KMS-11 (cell line): ENCODE data around the gene DOK6.
"Not testable (repeated sequence)": the region's sequence is repeated elsewhere in the genome, so short reads cannot be mapped to it uniquely, and the experiment has no call there.

ENCODE experiments used
- H2AFZ ChIP-seq: fragments of 200-600 bp; sonication (generic); 2 replicates; pipeline ENCODE4 v1.6.1; 2016; ENCODE audit warnings: antibody characterized with exemption, mixed run types, low read depth
- H3K27ac ChIP-seq: fragments of 200-600 bp; sonication (generic); 2 replicates; pipeline ENCODE4 v1.6.1; 2016; ENCODE audit warnings: mild to moderate bottlenecking, mixed run types
- H3K27me3 ChIP-seq: fragments of 200-600 bp; sonication (generic); 2 replicates; pipeline ENCODE4 v1.6.1; 2017; ENCODE audit warnings: mild to moderate bottlenecking, low read depth, mixed run types, moderate library complexity; ENCODE audit not compliant: insufficient read depth
- H3K36me3 ChIP-seq: fragments of 200-600 bp; sonication (generic); 2 replicates; pipeline ENCODE4 v1.6.1; 2017; ENCODE audit warnings: mild to moderate bottlenecking, mixed run types; ENCODE audit not compliant: insufficient read depth
- H3K4me1 ChIP-seq: fragments of 200-600 bp; sonication (generic); 2 replicates; pipeline ENCODE4 v1.6.1; 2016; ENCODE audit warnings: mild to moderate bottlenecking, low read depth, mixed run types; ENCODE audit not compliant: poor library complexity, severe bottlenecking
- H3K4me2 ChIP-seq: fragments of 200-600 bp; sonication (generic); 2 replicates; pipeline ENCODE4 v1.7.0; 2016; ENCODE audit warnings: mild to moderate bottlenecking, mixed run types
- H3K4me3 ChIP-seq: fragments of 200-600 bp; sonication (generic); IDR thresholded peaks from 2 replicates; pipeline ENCODE4 v1.6.1; 2017; ENCODE audit warnings: low read depth, low read length, mixed read lengths; ENCODE audit not compliant: insufficient read depth
- H3K79me2 ChIP-seq: fragments of 200-600 bp; sonication (generic); 2 replicates; pipeline ENCODE4 v1.6.1; 2016; ENCODE audit warnings: low read depth, mixed run types; ENCODE audit not compliant: insufficient read depth
- H3K9ac ChIP-seq: fragments of 200-600 bp; sonication (generic); 2 replicates; pipeline ENCODE4 v1.6.1; 2016; ENCODE audit warnings: mild to moderate bottlenecking, mixed run types
- H4K20me1 ChIP-seq: fragments of 200-600 bp; sonication (generic); 2 replicates; pipeline ENCODE4 v1.6.1; 2016; ENCODE audit warnings: mild to moderate bottlenecking, mixed run types; ENCODE audit not compliant: insufficient read depth
- CTCF ChIP-seq: fragments of 200-600 bp; sonication (generic); conservative IDR thresholded peaks from 2 replicates; pipeline ENCODE4 v1.6.1; 2017; ENCODE audit warnings: low read depth, mild to moderate bottlenecking, antibody characterized with exemption, low read length, moderate library complexity, mixed read lengths

The DOK6 gene

GRCh38 chr18:69400253-69400975, at the start of gene DOK6:
DOK6 (plus strand) TSS chr18:69400888.
- Histone ChIP-seq H3K27me3 (no peaks in the 10 kb centered on the region), H2AFZ (peak within 1 kb of the TSS; percentile 66), H4K20me1 (no peaks in the 10 kb centered on the region), H3K36me3 (no peaks in the 10 kb centered on the region), H3K79me2 (no peaks in the 10 kb centered on the region), H3K4me2 (peak within 1 kb of the TSS; percentile 37; the same call in 1 of the 2 replicates), H3K27ac (no peak within 1 kb of the TSS), H3K9ac (peak within 1 kb of the TSS; percentile 14; the same call in 1 of the 2 replicates), H3K4me1 (peaks cover 3% of the 10 kb centered on the region), H3K4me3 (no peak within 1 kb of the TSS)
- TF ChIP-seq CTCF: no peak

GRCh38 chr18:69353023-69353422, 47.7 kb upstream of the DOK6 start:
- Histone ChIP-seq H3K4me3 (no peak overlapping the region), H3K4me1 (no peaks in the 10 kb centered on the region), H2AFZ (no peak overlapping the region), H4K20me1 (no peaks in the 10 kb centered on the region), H3K9ac (no peak overlapping the region), H3K79me2 (no peaks in the 10 kb centered on the region), H3K4me2 (no peak overlapping the region), H3K27me3 (no peaks in the 10 kb centered on the region), H3K27ac (no peak overlapping the region), H3K36me3 (no peaks in the 10 kb centered on the region)
- no peak for TF ChIP-seq CTCF

GRCh38 chr18:69357590-69357989, 43.1 kb upstream of the DOK6 start:
- Histone ChIP-seq H4K20me1 (no peaks in the 10 kb centered on the region), H3K4me2 (no peak overlapping the region), H3K79me2 (no peaks in the 10 kb centered on the region), H3K4me3 (no peak overlapping the region), H3K27ac (no peak overlapping the region), H3K9ac (no peak overlapping the region), H3K27me3 (no peaks in the 10 kb centered on the region), H3K36me3 (no peaks in the 10 kb centered on the region), H3K4me1 (no peaks in the 10 kb centered on the region), H2AFZ (no peak overlapping the region)
- TF ChIP-seq CTCF: no peak

- H3K36me3 ChIP-seq: no peaks in the 10 kb centered on the region
- no peak overlapping the region for H3K9ac ChIP-seq
- H4K20me1 ChIP-seq: no peaks in the 10 kb centered on the region
- no peaks in the 10 kb centered on the region for H3K4me1 ChIP-seq
- H3K4me3 ChIP-seq: no peak overlapping the region
- no peak overlapping the region for H2AFZ ChIP-seq
- no peak overlapping the region for H3K27ac ChIP-seq
- H3K27me3 ChIP-seq: no peaks in the 10 kb centered on the region
- H3K79me2 ChIP-seq: no peaks in the 10 kb centered on the region
- H3K4me2 ChIP-seq: no peak overlapping the region
- no peak for TF ChIP-seq CTCF
These were observed 42.3 kb upstream of the DOK6 start for GRCh38 chr18:69358212-69358895.

- H3K4me1 ChIP-seq, H3K36me3 ChIP-seq, H3K27me3 ChIP-seq, H3K9ac ChIP-seq, H3K4me2 ChIP-seq, H2AFZ ChIP-seq, H4K20me1 ChIP-seq, H3K27ac ChIP-seq, H3K79me2 ChIP-seq, H3K4me3 ChIP-seq: not testable (repeated sequence)
These were observed 40.9 kb upstream of the DOK6 start for GRCh38 chr18:69359768-69360167.
